Measurements from ENCODE around the gene ZBTB17. TPM values are rescaled to one million over a fixed set of nuclear protein-coding genes. Genes with fewer than 3 reads are reported as not detected.
"Not testable (repeated sequence)": the region's sequence is repeated elsewhere in the genome, so short reads cannot be mapped to it uniquely, and the experiment has no call there.

ZBTB17 gene
- total RNA-seq, 1 donor from 2014 or later: 23.9 TPM

DNA sequence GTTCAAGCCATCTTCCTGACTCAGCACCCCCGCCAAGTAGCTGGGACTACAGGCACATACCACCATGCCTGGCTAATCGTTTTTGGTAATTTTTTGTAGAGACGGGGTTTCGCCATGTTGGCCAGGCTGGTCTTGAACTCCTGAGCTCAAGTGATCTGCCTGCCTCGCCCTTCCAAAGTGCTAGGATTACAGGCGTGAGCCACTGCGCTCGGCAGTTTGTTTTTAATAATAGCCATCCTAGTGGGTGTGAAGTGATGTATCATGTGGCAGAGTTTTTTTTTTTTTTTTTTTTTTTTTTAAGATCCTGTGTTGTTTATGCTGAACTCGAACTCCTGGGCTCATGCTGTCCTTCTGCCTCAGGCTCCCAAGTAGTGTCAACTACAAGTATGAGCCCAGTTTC lies 76.6 kb downstream of the ZBTB17 start:
- Mint-ChIP-seq H3K27ac (ENCODE audit: unreplicated experiment) (no peak overlapping the region), H3K9me3 (ENCODE audit: low read depth) (no peaks in the 10 kb centered on the region), H3K27me3 (ENCODE audit: low read depth) (no peaks in the 10 kb centered on the region), H3K4me1 (ENCODE audit: low read depth) (peaks cover 28% of the 10 kb centered on the region), H3K4me3 (ENCODE audit: unreplicated experiment) (no peak overlapping the region), H3K36me3 (ENCODE audit: low read depth) (no peaks in the 10 kb centered on the region)
- DNase-seq (ENCODE audit: low spot score): no peak
- no peak for TF ChIP-seq CTCF (IDR thresholded peaks at IDR 0.05)

DNA sequence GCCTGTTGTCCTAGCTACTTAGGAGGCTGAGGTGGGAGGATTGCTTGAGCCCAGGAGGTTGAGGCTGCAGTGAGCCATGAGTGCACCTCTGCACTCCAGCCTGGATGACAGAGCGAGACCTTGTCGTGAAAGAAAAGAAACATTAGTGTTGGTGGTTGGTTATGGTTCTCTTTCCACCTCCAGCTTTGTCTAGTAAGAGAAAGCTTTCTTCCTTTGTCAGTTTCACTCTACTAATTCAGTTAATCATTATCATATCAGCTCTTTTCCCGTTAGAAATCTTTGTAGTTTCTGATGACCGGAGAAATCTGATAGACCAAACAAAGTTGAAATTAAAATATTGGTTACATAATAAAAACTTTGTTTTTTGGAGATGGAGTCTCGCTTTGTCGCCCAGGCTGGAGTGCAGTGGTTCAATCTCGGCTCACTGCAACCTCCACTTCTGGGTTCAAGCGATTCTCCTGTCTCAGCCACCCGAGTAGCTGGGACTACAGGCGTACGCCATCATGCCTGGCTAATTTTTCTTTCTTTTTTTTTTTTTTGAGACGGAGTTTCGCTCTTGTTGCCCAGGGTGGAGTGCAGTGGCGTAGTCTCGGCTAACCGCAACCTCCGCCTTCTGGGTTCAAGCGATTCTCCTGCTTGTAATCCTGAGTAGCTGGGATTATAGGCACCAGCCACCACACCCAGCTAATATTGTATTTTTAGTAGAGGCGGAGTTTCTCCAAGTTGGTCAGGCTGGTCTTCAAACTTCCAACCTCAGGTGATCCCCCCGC lies 78.9 kb downstream of the ZBTB17 start:
- not testable (repeated sequence) for H3K9me3 Mint-ChIP-seq (ENCODE audit: low read depth); H3K4me3 Mint-ChIP-seq (ENCODE audit: unreplicated experiment); H3K36me3 Mint-ChIP-seq (ENCODE audit: low read depth); H3K27me3 Mint-ChIP-seq (ENCODE audit: low read depth); H3K27ac Mint-ChIP-seq (ENCODE audit: unreplicated experiment); DNase-seq (ENCODE audit: low spot score)
- H3K4me1 Mint-ChIP-seq (ENCODE audit: low read depth): peaks cover 37% of the 10 kb centered on the region

- Mint-ChIP-seq H3K9me3 (ENCODE audit: low read depth) (no peaks in the 10 kb centered on the region), H3K27ac (ENCODE audit: unreplicated experiment) (no peak overlapping the region), H3K27me3 (ENCODE audit: low read depth) (no peaks in the 10 kb centered on the region), H3K4me1 (ENCODE audit: low read depth) (peaks cover 33% of the 10 kb centered on the region), H3K36me3 (ENCODE audit: low read depth) (no peaks in the 10 kb centered on the region), H3K4me3 (ENCODE audit: unreplicated experiment) (no peak overlapping the region)
- DNase-seq (ENCODE audit: low spot score): no peak
- no peak for TF ChIP-seq CTCF (IDR thresholded peaks at IDR 0.05)
Measured at GRCh38 chr1:15895233-15895632, 80.7 kb downstream of the ZBTB17 start.

- peak overlapping the region; percentile 82 for H3K27ac Mint-ChIP-seq (ENCODE audit: unreplicated experiment)
- DNase-seq (ENCODE audit: low spot score); H3K27me3 Mint-ChIP-seq (ENCODE audit: low read depth); H3K9me3 Mint-ChIP-seq (ENCODE audit: low read depth); H3K36me3 Mint-ChIP-seq (ENCODE audit: low read depth); H3K4me3 Mint-ChIP-seq (ENCODE audit: unreplicated experiment): not testable (repeated sequence)
- H3K4me1 Mint-ChIP-seq (ENCODE audit: low read depth): peaks cover 39% of the 10 kb centered on the region
Measured at GRCh38 chr1:15892857-15893599, 82.9 kb downstream of the ZBTB17 start.

Other genes starting within 250 kb of the ZBTB17 start
- gene SLC25A34, start 239.8 kb downstream of the ZBTB17 start, total RNA-seq: 0.90 to 1.9 TPM (median 1.3 TPM) in 3 replicates
- gene TMEM82, start 233.6 kb downstream of the ZBTB17 start, total RNA-seq: not detected in 3 replicates
- 191 to 492 TPM (median 490 TPM) in 3 replicates for gene FBLIM1, start 217.3 kb downstream of the ZBTB17 start, total RNA-seq
- gene UQCRHL, start 168.5 kb downstream of the ZBTB17 start, total RNA-seq: 1.3 to 1.5 TPM (median 1.3 TPM) in 3 replicates
- gene SPEN, start 128.4 kb downstream of the ZBTB17 start, total RNA-seq: 38.4 to 49.7 TPM (median 39.4 TPM) in 3 replicates
- not detected in 3 replicates for gene SRARP, start 28.1 kb upstream of the ZBTB17 start, total RNA-seq
- 61.2 to 160 TPM (median 160 TPM) in 3 replicates for gene HSPB7, start 41.9 kb upstream of the ZBTB17 start, total RNA-seq
- gene CLCNKA, start 45.9 kb upstream of the ZBTB17 start, total RNA-seq: 0.12 to 0.31 TPM (median 0.21 TPM) in 3 replicates
- 0.57 to 0.69 TPM in 2 of 3 replicates, not detected in the other for gene CLCNKB, start 67.7 kb upstream of the ZBTB17 start, total RNA-seq
- gene FAM131C, start 97.5 kb upstream of the ZBTB17 start, total RNA-seq: 0.24 to 0.72 TPM (median 0.70 TPM) in 3 replicates
- 38.5 to 47.4 TPM (median 40.0 TPM) in 3 replicates for gene EPHA2, start 180.0 kb upstream of the ZBTB17 start, total RNA-seq
- gene ARHGEF19, start 236.6 kb upstream of the ZBTB17 start, total RNA-seq: 14.4 to 17.7 TPM (median 16.1 TPM) in 3 replicates

Data from chondrocyte (in vitro differentiated cells).